ENCODE results near the gene SPTBN5. TPM values are rescaled to one million over a fixed set of nuclear protein-coding genes. Genes with fewer than 3 reads are reported as not detected.

The SPTBN5 gene
- total and polyA plus RNA-seq, 2 experiments from 2014 or later: 0.57 to 1.1 TPM

GRCh38 chr15:41940441-41940857 lies 46.6 kb upstream of the SPTBN5 start (continued):
- TF ChIP-seq, protein P1, sequence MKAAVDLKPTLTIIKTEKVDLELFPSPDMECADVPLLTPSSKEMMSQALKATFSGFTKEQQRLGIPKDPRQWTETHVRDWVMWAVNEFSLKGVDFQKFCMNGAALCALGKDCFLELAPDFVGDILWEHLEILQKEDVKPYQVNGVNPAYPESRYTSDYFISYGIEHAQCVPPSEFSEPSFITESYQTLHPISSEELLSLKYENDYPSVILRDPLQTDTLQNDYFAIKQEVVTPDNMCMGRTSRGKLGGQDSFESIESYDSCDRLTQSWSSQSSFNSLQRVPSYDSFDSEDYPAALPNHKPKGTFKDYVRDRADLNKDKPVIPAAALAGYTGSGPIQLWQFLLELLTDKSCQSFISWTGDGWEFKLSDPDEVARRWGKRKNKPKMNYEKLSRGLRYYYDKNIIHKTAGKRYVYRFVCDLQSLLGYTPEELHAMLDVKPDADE (IDR thresholded peaks at IDR 0.05): no peak
- TF ChIP-seq, protein P2, sequence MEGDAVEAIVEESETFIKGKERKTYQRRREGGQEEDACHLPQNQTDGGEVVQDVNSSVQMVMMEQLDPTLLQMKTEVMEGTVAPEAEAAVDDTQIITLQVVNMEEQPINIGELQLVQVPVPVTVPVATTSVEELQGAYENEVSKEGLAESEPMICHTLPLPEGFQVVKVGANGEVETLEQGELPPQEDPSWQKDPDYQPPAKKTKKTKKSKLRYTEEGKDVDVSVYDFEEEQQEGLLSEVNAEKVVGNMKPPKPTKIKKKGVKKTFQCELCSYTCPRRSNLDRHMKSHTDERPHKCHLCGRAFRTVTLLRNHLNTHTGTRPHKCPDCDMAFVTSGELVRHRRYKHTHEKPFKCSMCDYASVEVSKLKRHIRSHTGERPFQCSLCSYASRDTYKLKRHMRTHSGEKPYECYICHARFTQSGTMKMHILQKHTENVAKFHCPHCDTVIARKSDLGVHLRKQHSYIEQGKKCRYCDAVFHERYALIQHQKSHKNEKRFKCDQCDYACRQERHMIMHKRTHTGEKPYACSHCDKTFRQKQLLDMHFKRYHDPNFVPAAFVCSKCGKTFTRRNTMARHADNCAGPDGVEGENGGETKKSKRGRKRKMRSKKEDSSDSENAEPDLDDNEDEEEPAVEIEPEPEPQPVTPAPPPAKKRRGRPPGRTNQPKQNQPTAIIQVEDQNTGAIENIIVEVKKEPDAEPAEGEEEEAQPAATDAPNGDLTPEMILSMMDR (conservative IDR thresholded peaks at IDR 0.05; ENCODE audit: low read depth in 2 of 2): no peak
- TF ChIP-seq ZNF331 (CRISPR knock-in tag; IDR thresholded peaks at IDR 0.05; ENCODE audit: low read depth): no peak
- TF ChIP-seq EZH2phosphoT487 (IDR thresholded peaks at IDR 0.05; ENCODE audit: unreplicated experiment): no peak
- no peak for TF ChIP-seq STAT1 (IDR thresholded peaks at IDR 0.05; ENCODE audit: unreplicated experiment)
- TF ChIP-seq ZNF114 (CRISPR knock-in tag; IDR thresholded peaks at IDR 0.05): no peak

GRCh38 chr15:41939986-41940385 lies 46.1 kb upstream of the SPTBN5 start:
- DNase-seq (ENCODE audit: low spot score) (no peak), ATAC-seq (no peak)
- no peaks in the 10 kb centered on the region for H3K36me3 ChIP-seq (ENCODE audit: insufficient read depth)
- Mint-ChIP-seq H3K36me3 (ENCODE audit: low read depth) (peaks cover 20% of the 10 kb centered on the region), H3K27me3 (ENCODE audit: insufficient read depth, low read depth, poor library complexity) (peaks cover 6% of the 10 kb centered on the region), H3K9me3 (no peaks in the 10 kb centered on the region; the same call in 2 of the 3 replicates), H3K4me1 (peaks cover 12% of the 10 kb centered on the region), H3K4me3 (no peak overlapping the region), H3K27ac (no peak overlapping the region)
- no peak overlapping the region for H3K27ac ChIP-seq (ENCODE audit: low read depth)
- H3K27me3 ChIP-seq (ENCODE audit: insufficient read depth): no peaks in the 10 kb centered on the region
- no peak overlapping the region for H3K4me3 ChIP-seq
- no peak overlapping the region for H3K4me2 ChIP-seq
- no peaks in the 10 kb centered on the region for H3F3A ChIP-seq (replicated peaks; ENCODE audit: low read depth)
- H3K79me2 ChIP-seq (replicated peaks; ENCODE audit: insufficient read depth): no peaks in the 10 kb centered on the region
- H3K9me2 ChIP-seq (ENCODE audit: insufficient read depth): no peaks in the 10 kb centered on the region
- H3K4me1 ChIP-seq (ENCODE audit: insufficient read depth): peaks cover 6% of the 10 kb centered on the region; the same call in 1 of the 2 replicates
- peaks cover 9% of the 10 kb centered on the region; the same call in 1 of the 2 replicates for H4K20me1 ChIP-seq (replicated peaks; ENCODE audit: insufficient read depth)
- H2AFZ ChIP-seq: no peak overlapping the region
- TF ChIP-seq EZH2 (IDR thresholded peaks at IDR 0.05; ENCODE audit: low read depth, unreplicated experiment) (no peak), POLR2AphosphoS5 (IDR thresholded peaks at IDR 0.05; ENCODE audit: low read depth) (no peak), NANOG (IDR thresholded peaks at IDR 0.05; ENCODE audit: borderline replicate concordance) (no peak), ZNF114 (CRISPR knock-in tag; IDR thresholded peaks at IDR 0.05) (no peak), ZNF331 (CRISPR knock-in tag; IDR thresholded peaks at IDR 0.05; ENCODE audit: low read depth) (no peak), ZNF462 (CRISPR knock-in tag; IDR thresholded peaks at IDR 0.05) (no peak)
- TF ChIP-seq, protein P1 (IDR thresholded peaks at IDR 0.05): no peak
- TF ChIP-seq, protein P2 (conservative IDR thresholded peaks at IDR 0.05; ENCODE audit: low read depth in 2 of 2): no peak
